ENCODE measurements around the gene PYGO2. TPM values are rescaled to one million over a fixed set of nuclear protein-coding genes. Genes with fewer than 3 reads are reported as not detected.
A peak's percentile ranks its signal among the peaks of the same experiment; 100 is the strongest.

PYGO2 gene
- total RNA-seq, 1 donor, result 18.5 TPM

DNA sequence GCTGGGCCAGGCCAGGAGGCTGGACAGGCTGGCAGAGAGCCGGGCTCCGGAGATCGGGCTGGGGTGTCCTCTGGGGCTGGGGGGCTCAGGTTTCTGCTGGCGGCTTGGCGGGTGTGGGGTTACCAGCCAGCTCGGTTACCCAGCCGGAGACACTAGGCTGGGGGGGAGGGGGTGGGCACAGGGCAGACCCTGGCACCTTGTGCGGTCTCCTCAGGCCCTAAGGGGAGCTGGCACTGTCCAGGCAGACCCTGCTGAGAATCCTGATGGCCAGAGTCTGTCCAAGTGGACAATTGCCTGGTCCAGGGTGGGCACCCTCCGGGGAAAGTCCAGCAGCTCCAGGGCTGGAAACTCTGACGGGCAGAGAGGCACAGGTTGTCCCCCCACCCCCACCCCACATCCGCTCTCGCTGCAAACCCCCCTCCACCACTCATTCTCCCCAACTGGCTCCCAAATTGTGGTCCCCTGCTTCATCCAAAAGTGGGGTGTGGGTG lies 47.7 kb upstream of the PYGO2 start:
- peaks cover 22% of the 10 kb centered on the region for H3K4me1 ChIP-seq (ENCODE audit: insufficient read depth, low read length)
- peak; percentile 62 for DNase-seq (ENCODE audit: insufficient read length, low spot score, missing footprints)
- H3K27me3 ChIP-seq (ENCODE audit: insufficient read depth, low read length), result no peaks in the 10 kb centered on the region
- TF ChIP-seq, protein P1, sequence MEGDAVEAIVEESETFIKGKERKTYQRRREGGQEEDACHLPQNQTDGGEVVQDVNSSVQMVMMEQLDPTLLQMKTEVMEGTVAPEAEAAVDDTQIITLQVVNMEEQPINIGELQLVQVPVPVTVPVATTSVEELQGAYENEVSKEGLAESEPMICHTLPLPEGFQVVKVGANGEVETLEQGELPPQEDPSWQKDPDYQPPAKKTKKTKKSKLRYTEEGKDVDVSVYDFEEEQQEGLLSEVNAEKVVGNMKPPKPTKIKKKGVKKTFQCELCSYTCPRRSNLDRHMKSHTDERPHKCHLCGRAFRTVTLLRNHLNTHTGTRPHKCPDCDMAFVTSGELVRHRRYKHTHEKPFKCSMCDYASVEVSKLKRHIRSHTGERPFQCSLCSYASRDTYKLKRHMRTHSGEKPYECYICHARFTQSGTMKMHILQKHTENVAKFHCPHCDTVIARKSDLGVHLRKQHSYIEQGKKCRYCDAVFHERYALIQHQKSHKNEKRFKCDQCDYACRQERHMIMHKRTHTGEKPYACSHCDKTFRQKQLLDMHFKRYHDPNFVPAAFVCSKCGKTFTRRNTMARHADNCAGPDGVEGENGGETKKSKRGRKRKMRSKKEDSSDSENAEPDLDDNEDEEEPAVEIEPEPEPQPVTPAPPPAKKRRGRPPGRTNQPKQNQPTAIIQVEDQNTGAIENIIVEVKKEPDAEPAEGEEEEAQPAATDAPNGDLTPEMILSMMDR (IDR thresholded peaks at IDR 0.05; ENCODE audit: extremely low read depth, low read depth, low read length), result no peak
- H3K36me3 ChIP-seq (ENCODE audit: insufficient read depth, low read length), result peaks cover 3% of the 10 kb centered on the region
- peaks cover 82% of the 10 kb centered on the region for H3K79me2 ChIP-seq (ENCODE audit: insufficient read depth, low read length)
- H3K4me2 ChIP-seq (ENCODE audit: insufficient read depth, low read length), result no peak overlapping the region
- no peak overlapping the region for H2AFZ ChIP-seq (ENCODE audit: low read length)
- no peak overlapping the region for H3K27ac ChIP-seq (ENCODE audit: low read depth, low read length)
- H3K4me3 ChIP-seq (ENCODE audit: insufficient read depth, low read length), result no peak overlapping the region
- no peaks in the 10 kb centered on the region for H3K9me3 ChIP-seq (ENCODE audit: low read depth, low read length)
- H4K20me1 ChIP-seq (ENCODE audit: insufficient read depth, low read length), result peaks cover 45% of the 10 kb centered on the region

DNA sequence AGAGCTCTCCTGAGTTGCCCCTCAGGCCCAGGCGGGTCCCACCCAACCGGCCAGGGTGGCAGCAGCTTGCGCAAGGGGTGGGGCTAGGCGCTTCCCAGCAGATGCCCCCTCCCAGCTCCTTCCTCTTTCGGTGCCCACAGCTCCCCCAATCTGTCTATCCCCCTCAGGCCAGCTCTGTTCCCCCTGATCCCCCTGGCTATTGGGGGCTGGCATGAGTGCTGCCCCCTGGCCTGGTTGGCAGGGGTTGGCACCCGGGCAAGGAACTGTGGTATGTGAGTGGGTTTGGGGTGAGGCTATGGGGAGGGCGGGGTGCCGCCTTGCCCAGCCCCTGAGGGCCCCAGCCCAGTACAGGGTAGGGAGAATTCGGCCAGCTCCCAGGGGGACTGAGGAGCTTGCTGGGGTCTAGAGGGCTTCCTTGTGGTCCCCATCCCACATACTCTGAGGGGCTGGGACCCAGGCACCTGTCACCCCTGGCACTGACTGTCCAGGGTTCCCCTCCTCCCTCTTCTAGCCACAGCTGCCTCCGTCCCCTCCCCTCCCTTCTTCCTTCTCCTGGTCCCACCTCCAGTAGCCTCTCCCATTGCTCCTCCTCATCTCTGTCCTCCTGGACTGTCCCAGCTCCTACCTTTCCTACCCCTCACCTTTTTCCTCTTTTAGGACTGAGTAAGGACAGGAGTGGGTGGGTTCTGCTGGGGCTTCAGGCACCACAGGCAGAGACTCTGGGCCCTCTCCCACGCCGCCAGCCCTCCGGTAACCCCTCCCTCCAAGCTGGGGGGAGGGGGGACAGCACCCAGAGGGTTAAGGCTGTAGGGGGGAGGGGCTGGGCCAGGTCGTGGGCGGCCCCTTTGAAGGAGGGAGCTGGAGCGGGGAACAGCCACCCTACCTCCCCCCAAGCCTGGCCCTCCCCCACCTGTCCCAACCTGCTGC lies 46.7 kb upstream of the PYGO2 start:
- peak; percentile 81 for DNase-seq (ENCODE audit: insufficient read length, low spot score, missing footprints)
- Histone ChIP-seq H3K4me2 (ENCODE audit: insufficient read depth, low read length) (no peak overlapping the region), H3K27me3 (ENCODE audit: insufficient read depth, low read length) (no peaks in the 10 kb centered on the region), H3K27ac (ENCODE audit: low read depth, low read length) (no peak overlapping the region), H4K20me1 (ENCODE audit: insufficient read depth, low read length) (peaks cover 39% of the 10 kb centered on the region), H3K4me3 (ENCODE audit: insufficient read depth, low read length) (no peak overlapping the region), H2AFZ (ENCODE audit: low read length) (no peak overlapping the region), H3K9me3 (ENCODE audit: low read depth, low read length) (no peaks in the 10 kb centered on the region), H3K36me3 (ENCODE audit: insufficient read depth, low read length) (no peaks in the 10 kb centered on the region), H3K79me2 (ENCODE audit: insufficient read depth, low read length) (peaks cover 91% of the 10 kb centered on the region), H3K4me1 (ENCODE audit: insufficient read depth, low read length) (peaks cover 25% of the 10 kb centered on the region)
- TF ChIP-seq, protein P1 (IDR thresholded peaks at IDR 0.05; ENCODE audit: extremely low read depth, low read depth, low read length), result no peak

DNA sequence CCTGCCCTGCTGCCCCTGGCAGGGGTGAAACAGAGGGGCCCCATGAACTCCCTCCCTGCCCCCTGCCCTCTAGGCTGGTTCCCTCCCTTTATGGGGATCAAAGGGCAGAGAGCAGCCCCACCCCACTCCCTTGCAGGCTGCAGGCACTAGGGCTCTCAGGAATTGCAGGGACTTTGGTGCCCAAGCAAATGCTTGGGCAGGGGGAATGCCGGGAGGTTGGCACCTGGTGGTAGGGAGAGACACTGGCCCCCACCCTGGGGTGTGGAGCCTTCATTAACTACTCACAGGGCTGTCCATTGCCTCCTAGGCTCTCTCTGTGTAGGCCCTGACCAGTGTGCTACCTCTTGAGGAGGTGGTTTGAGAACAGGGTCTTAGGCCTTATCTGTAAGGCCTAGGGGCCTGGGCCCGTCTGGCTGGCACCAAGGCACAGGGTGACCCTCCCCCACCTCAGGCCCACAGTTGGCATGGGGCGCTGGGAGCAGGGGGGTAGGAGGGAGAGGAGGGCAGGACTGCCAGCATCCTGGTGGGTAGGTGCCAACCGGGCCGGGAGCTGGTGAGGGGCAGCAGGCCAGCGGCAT lies 45.8 kb upstream of the PYGO2 start:
- no peak overlapping the region for H3K4me2 ChIP-seq (ENCODE audit: insufficient read depth, low read length)
- TF ChIP-seq, protein P1 (IDR thresholded peaks at IDR 0.05; ENCODE audit: extremely low read depth, low read depth, low read length), result no peak
- no peak overlapping the region for H3K4me3 ChIP-seq (ENCODE audit: insufficient read depth, low read length)
- peaks cover 33% of the 10 kb centered on the region for H4K20me1 ChIP-seq (ENCODE audit: insufficient read depth, low read length)
- peak; percentile 8 for DNase-seq (ENCODE audit: insufficient read length, low spot score, missing footprints)
- no peaks in the 10 kb centered on the region for H3K27me3 ChIP-seq (ENCODE audit: insufficient read depth, low read length)
- H3K79me2 ChIP-seq (ENCODE audit: insufficient read depth, low read length), result peaks cover 89% of the 10 kb centered on the region
- peaks cover 25% of the 10 kb centered on the region for H3K4me1 ChIP-seq (ENCODE audit: insufficient read depth, low read length)
- H3K27ac ChIP-seq (ENCODE audit: low read depth, low read length), result no peak overlapping the region
- H3K36me3 ChIP-seq (ENCODE audit: insufficient read depth, low read length), result no peaks in the 10 kb centered on the region
- H3K9me3 ChIP-seq (ENCODE audit: low read depth, low read length), result no peaks in the 10 kb centered on the region
- no peak overlapping the region for H2AFZ ChIP-seq (ENCODE audit: low read length)

DNA sequence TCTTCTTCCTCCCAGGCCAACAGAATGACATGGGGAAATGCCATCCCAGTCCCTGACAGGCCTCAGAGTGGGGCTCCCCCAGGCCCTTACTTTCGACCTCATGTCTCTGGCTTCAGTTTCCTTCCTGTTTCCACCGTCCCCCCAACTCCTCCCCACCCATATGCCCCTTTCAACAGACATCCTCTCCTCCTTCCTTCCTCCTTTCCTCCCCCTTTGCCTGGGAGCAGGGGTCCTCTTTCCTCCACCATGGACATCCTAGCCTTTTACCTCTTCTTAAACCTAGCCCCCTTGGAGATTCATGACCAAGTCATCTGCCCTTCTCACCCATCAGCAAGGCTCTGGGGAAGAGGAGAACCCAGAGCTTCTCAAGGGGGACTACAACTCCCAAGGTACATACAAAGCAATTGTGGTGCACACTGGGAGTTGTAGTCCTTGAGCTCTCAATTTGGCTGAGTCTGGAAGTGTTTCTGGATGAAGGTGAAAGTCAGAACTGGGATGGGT lies 45.1 kb upstream of the PYGO2 start:
- peaks cover 28% of the 10 kb centered on the region for H4K20me1 ChIP-seq (ENCODE audit: insufficient read depth, low read length)
- H3K4me3 ChIP-seq (ENCODE audit: insufficient read depth, low read length), result no peak overlapping the region
- peaks cover 25% of the 10 kb centered on the region for H3K4me1 ChIP-seq (ENCODE audit: insufficient read depth, low read length)
- DNase-seq (ENCODE audit: insufficient read length, low spot score, missing footprints), result peak; percentile 84
- no peak overlapping the region for H3K27ac ChIP-seq (ENCODE audit: low read depth, low read length)
- no peak overlapping the region for H2AFZ ChIP-seq (ENCODE audit: low read length)
- H3K27me3 ChIP-seq (ENCODE audit: insufficient read depth, low read length), result no peaks in the 10 kb centered on the region
- peaks cover 85% of the 10 kb centered on the region for H3K79me2 ChIP-seq (ENCODE audit: insufficient read depth, low read length)
- no peaks in the 10 kb centered on the region for H3K9me3 ChIP-seq (ENCODE audit: low read depth, low read length)
- TF ChIP-seq, protein P1 (IDR thresholded peaks at IDR 0.05; ENCODE audit: extremely low read depth, low read depth, low read length), result no peak
- H3K4me2 ChIP-seq (ENCODE audit: insufficient read depth, low read length), result no peak overlapping the region
- H3K36me3 ChIP-seq (ENCODE audit: insufficient read depth, low read length), result no peaks in the 10 kb centered on the region
